Motor neuron (in vitro differentiated cells): Measurements from ENCODE around the gene COX7A2L. TPM values are rescaled to one million over a fixed set of nuclear protein-coding genes. Genes with fewer than 3 reads are reported as not detected.
"Not testable (repeated sequence)": the region's sequence is repeated elsewhere in the genome, so short reads cannot be mapped to it uniquely, and the experiment has no call there.

ENCODE experiments used
- ATAC-seq, 8 experiments: fragments of 200-7000 bp; cut with Tn5 transposase; replicated peaks in 6 of 8; 2 replicates each; pipeline ENCODE4 v1.8.0; 2021; ENCODE audit warnings: mild to moderate bottlenecking in 8 of 8, moderate library complexity in 8 of 8
- H3K27ac ChIP-seq, 2 donors: fragments of 250-450 bp; sonication (Bioruptor Pico); 2 replicates each; pipeline ENCODE4 v1.9.0; 2021; ENCODE audit warnings: antibody characterized with exemption in 2 of 2, mild to moderate bottlenecking in 2 of 2, moderate library complexity in 1 of 2
- H3K4me1 ChIP-seq, 2 donors: fragments of 250-450 bp; sonication (Bioruptor Pico); replicated peaks in 1 of 2; 2 replicates each; pipeline ENCODE4 v1.6.1; 2021; ENCODE audit warnings: antibody characterized with exemption in 2 of 2, mild to moderate bottlenecking in 2 of 2, moderate library complexity in 1 of 2
- H3K4me3 ChIP-seq, 5 donors: fragments of 250-450 bp; sonication (Bioruptor Pico); 2 replicates each; pipeline ENCODE4 v1.9.0; 2021; ENCODE audit warnings: antibody characterized with exemption in 5 of 5, mild to moderate bottlenecking in 5 of 5, moderate library complexity in 4 of 5
- WGBS, 10 experiments: fragments of 450-650 bp; shearing (Covaris generic); methylation state at CpG; one replicate each; pipeline ENCODE4 v1.0.0; 2022; 5-methylcytosine and 5-hydroxymethylcytosine counted together
- in situ Hi-C, 9 experiments: fragments of 400-800 bp; cut with MboI; loops; one replicate each; pipeline ENCODE4 v1.15.0; 2021; ENCODE audit warnings: low sequenced_read_pairs in 9 of 9, low pct_unique_long_range_greater_than_20kb in 2 of 9; ENCODE audit not compliant: unreplicated experiment in 9 of 9
- total RNA-seq, 8 experiments: library from RNA; unstranded; fragments of 300-600 nt; gene quantifications; 2 replicates each; pipeline versions ENCODE4 v1.2.3 to v1.2.4, GENCODE V29; 2022

COX7A2L gene, protein sequence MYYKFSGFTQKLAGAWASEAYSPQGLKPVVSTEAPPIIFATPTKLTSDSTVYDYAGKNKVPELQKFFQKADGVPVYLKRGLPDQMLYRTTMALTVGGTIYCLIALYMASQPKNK
- 100 to 1,000 TPM in 7 of 8 experiments, 10 to 100 TPM in 1; 97.5 to 299 (median 176) TPM for total RNA-seq

DNA sequence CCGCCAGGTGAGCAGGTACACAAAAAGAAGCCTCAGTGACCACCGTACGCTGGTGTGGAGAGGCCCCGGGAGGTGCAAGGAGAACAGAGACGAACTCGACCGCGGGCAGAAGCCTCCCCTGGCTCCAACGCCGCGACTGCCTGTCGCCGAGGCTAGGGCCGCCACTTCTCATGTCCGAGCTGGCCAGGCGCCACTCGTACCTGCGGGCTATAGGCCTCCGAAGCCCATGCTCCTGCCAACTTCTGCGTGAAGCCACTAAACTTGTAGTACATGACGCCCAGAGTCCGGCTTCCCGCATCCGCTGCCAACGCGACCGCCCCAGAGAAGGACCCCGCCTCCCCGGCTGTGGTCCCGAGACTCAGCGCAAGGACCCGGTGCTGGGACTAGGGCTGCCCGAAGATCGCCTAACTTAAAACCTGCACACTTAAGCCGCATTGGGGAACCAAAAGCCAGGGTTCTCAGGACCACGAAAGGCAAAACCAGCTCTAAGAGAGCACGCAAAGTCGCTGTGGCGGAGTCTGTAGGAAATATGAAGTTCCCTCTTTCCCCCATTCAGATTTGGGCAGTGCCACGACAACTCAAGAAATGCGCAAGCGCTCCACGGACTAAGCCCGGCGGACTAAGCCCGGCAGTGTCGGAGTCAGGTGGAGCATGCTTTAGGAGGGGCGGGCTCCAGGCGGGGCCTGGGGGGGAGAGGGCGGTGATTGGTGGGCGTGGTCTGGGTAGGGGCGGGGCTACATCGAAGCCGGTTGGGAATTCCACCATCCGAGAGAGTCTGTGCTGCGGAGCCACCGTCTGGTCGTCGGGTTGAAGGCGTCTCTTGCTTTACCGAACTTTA is at the start of gene COX7A2L:
Gene COX7A2L (minus strand): TSS at position 328 of the 838 bp plus-strand sequence. CDS start 56 bp downstream, at position 272.
- H3K4me3 ChIP-seq: peak within 1 kb of the TSS; percentile 74 to 98 (median 82)
- in situ Hi-C loops: loop anchor here in 2 of 9 experiments (25.0 kb wide), 2 partner anchors 249 to 499 kb away; no protein-coding TSS in a partner anchor
- peak; percentile 84 to 96 (median 94) for ATAC-seq
- peak within 1 kb of the TSS; percentile 97 to 98 for H3K27ac ChIP-seq
- peaks cover 12 to 22% of the 10 kb centered on the region in 2 donors for H3K4me1 ChIP-seq
- 0 to 2% (median 0%) methylated on average over 3 to 11 of the region's 61 CpGs; no CpG with 5 or more reads in 6 of the 10 experiments for WGBS, 10 experiments

DNA sequence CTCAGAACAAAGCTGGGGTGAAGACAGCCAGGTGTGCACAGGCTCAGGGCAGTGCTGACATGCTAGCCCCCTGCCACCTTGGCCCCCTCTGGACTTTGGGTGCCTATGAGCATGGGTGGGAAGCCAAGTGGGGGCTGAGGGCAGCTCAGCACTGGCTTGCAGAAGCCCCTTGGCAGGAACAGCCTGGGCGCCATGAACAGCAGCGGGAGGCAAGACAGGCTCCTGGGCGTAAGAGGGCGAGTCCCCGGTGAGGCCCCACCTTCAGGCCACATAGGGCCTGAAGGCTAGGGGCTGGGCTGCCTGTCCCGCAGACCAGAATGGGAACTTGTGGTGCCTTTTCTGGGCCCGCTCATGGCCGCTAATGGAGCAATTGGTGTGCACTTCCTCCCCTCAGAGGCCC is 47.0 kb upstream of the COX7A2L start:
- Histone ChIP-seq H3K4me3 (no peak overlapping the region), H3K27ac (no peak overlapping the region), H3K4me1 (no peaks in the 10 kb centered on the region)
- 74 to 100% (median 100%) methylated on average over 1 to 5 of the region's 8 CpGs; no CpG with 5 or more reads in 7 of the 10 experiments for WGBS, 10 experiments
- in situ Hi-C loops: no loop called here
- no peak for ATAC-seq

DNA sequence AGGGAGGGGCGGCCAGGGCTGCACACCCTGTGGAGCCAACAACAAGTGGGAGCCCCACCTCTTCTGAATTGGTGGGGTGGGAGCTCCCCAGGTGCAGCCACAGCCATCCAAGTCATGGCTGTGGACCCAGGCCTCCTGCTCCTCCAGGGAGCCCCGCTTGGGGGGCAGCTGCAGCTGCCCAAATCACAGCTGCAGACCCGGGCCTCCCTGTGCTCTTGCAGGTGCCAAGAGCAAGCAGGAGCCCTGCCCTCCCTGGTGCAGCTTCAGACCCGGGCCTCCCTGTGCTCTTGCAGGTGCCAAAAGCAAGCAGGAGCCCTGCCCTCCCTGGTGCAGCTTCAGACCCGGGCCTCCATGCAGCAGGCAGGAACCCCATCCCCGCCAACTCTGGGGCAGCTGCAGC is 46.5 kb upstream of the COX7A2L start:
- ATAC-seq: no peak
- H3K4me1 ChIP-seq: no peaks in the 10 kb centered on the region
- no peak overlapping the region for H3K27ac ChIP-seq
- in situ Hi-C loops: no loop called here
- WGBS, 10 experiments: 69 to 100% (median 100%) methylated on average over 1 to 2 of the region's 6 CpGs; no CpG with 5 or more reads in 7 of the 10 experiments
- H3K4me3 ChIP-seq: no peak overlapping the region

DNA sequence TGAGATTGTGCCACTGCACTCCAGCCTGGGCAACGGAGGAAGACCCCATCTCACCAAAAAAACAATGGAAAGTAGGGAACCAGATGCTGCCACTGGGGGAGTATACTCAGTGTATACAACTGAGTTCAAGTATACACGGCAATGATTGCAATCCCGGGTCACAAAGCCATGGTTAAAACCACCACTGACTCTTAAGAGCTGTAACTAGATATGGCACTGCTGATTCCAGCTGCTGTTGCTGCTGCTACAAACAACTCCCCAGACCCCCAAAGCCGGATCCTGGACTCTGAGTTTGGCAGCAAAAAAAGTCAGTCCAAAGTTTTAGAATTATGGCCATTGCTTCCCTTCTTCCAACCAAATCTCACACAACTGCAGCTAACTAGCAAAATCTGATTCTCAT is 43.7 kb upstream of the COX7A2L start:
- no peaks in the 10 kb centered on the region for H3K4me1 ChIP-seq
- no peak for ATAC-seq
- H3K27ac ChIP-seq: no peak overlapping the region
- no peak overlapping the region for H3K4me3 ChIP-seq
- in situ Hi-C loops: no loop called here
- WGBS, 10 experiments: 16 to 100% (median 83%) methylated on average over 1 to 4 of the region's 4 CpGs; no CpG with 5 or more reads in 4 of the 10 experiments

DNA sequence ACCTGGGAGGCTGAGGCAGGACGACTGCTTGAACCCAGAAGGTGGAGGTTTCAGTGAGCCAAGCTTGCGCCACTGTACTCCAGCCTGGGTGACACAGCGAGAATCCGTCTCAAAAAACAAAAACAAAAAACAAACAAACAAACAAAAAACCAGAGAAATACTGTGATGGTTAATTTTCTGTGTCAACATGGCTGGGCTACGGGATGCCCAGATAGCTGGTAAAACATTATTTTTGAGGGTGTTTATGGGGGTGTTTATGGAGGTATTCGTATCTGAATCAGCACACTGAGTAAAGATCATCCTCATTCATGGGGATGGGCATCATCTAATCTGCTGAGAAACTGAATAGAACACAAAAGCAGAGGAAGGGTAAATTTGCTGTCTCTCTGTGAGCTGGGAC is 40.8 kb upstream of the COX7A2L start:
- Histone ChIP-seq H3K27ac (no peak overlapping the region), H3K4me1 (no peaks in the 10 kb centered on the region), H3K4me3 (no peak overlapping the region)
- in situ Hi-C loops: no loop called here
- ATAC-seq: no peak
- WGBS, 10 experiments: 74 to 100% (median 92%) methylated on average over 2 to 6 of the region's 6 CpGs; no CpG with 5 or more reads in 2 of the 10 experiments

DNA sequence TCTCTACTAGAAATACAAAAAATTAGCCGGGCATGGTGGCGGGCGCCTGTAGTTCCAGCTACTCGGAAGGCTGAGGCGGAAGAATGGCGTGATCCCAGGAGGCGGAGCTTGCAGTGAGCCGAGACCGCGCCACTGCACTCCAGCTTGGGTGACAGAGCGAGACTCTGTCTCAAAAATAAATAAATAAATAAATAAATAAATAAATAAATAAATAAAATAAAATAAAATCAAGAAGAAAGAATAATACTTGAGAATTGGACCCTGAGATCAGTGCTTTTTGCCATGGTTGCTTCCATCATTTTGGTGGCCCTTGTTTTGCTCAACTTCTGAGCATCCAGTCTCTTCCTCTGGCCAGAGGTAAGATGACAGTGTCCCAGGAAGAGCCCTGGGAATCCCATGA is 37.0 kb upstream of the COX7A2L start:
- H3K4me3 ChIP-seq, ATAC-seq, H3K4me1 ChIP-seq, in situ Hi-C loops, H3K27ac ChIP-seq: not testable (repeated sequence)
- WGBS, 10 experiments: 67 to 100% (median 97%) methylated on average over 3 to 8 of the region's 11 CpGs; no CpG with 5 or more reads in 4 of the 10 experiments

DNA sequence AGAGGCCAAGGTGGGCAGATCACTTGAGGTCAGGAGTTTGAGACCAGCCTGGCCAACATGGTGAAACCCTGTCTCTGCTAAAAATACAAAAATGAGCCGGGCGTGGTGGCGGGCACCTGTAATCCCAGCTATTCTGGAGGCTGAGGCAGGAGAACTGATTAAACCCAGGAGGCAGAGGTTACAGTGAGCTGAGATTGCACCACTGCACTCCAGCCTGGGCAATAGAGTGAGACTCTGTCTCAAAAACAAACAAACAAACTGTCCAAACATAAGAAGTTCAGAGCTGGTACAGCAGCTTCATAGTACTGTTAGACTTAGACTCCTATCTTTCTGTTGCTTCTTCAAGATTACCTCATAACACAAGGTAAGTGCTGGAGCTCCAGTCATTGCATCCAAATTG is 32.3 kb upstream of the COX7A2L start:
- H3K4me1 ChIP-seq, ATAC-seq, H3K4me3 ChIP-seq, in situ Hi-C loops, H3K27ac ChIP-seq: not testable (repeated sequence)
- 60 to 100% (median 82%) methylated on average over 1 to 3 of the region's 3 CpGs; no CpG with 5 or more reads in 4 of the 10 experiments for WGBS, 10 experiments

DNA sequence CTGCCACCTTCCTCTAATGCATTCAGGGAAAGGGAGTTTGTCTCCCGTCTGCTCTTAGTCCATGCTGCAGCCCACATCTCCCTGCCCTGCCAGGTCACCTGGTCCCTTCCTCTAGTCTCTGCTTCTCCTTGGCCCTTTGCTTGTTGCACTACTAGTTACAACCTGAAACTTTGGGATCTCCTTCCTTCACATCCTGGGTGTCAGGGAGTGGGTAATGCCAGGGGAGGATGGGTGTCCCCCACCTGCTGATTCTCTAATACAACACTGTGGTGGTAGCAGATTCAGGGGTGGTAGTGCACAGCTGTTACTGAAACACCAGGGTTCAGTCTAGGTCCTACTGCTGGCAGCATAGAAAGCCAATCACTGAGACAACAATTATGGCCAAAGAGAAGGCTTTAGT is 31.2 kb upstream of the COX7A2L start:
- in situ Hi-C loops: no loop called here
- 50 to 100% (median 83%) methylated on average over 1 of the region's 1 CpG; no CpG with 5 or more reads in 7 of the 10 experiments for WGBS, 10 experiments
- Histone ChIP-seq H3K4me3 (no peak overlapping the region), H3K27ac (no peak overlapping the region), H3K4me1 (no peaks in the 10 kb centered on the region)
- no peak for ATAC-seq

DNA sequence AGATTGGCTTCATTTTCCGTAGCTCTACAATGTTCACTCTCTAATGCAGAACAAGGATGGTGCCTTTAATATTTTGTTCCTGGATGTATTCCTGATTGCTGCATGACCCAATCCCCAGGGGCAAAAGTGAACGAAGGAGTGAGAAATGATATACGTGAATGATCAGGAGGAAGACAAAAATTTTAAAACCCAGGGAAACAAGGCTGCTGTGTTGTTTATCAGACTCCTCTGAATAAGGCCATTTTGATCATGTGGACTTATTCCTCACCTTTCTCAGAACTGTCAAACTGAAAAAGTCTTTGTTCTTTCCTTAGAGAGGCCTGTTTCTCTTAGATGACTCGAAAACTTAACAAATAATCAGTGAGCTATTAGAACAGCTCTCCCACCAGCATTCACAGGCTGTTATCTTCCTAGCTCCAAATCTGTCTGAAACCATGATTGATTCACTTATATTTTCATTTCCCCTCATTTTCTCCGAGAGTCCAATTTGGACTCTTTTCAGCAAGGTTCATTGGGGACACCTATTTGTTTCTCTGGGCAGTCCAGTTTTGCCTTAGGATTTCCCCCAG is 29.5 kb upstream of the COX7A2L start:
- Histone ChIP-seq H3K4me1 (no peaks in the 10 kb centered on the region), H3K4me3 (no peak overlapping the region), H3K27ac (no peak overlapping the region)
- in situ Hi-C loops: no loop called here
- no peak for ATAC-seq
- 27 to 94% (median 83%) methylated on average over 1 to 5 of the region's 5 CpGs; no CpG with 5 or more reads in 1 of the 10 experiments for WGBS, 10 experiments

DNA sequence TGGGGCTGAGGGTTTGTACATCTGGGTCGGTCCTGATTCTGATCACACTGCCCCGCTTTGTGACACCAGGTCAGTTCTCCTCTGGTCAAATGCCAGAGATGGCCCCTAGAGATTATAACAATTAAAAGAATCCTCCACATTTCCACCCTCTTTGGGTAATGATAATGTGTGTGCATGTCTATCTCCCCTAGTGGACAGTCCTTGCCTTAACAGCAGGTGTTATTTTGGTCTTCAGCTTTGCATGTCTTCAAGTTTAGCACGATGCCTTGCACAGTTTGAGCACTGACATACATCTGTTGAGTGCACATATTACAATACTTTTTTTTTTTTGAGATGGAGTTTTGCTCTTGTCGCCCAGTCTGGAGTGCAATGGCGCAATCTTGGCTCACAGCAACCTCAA is 25.7 kb upstream of the COX7A2L start:
- Histone ChIP-seq H3K4me3 (no peak overlapping the region), H3K4me1 (no peaks in the 10 kb centered on the region), H3K27ac (no peak overlapping the region)
- ATAC-seq: peak in 2 of 8 experiments; percentile 32 to 34
- in situ Hi-C loops: no loop called here
- 60 to 100% (median 79%) methylated on average over 2 to 5 of the region's 5 CpGs; no CpG with 5 or more reads in 6 of the 10 experiments for whole genome bisulfite sequencing, 10 experiments

DNA sequence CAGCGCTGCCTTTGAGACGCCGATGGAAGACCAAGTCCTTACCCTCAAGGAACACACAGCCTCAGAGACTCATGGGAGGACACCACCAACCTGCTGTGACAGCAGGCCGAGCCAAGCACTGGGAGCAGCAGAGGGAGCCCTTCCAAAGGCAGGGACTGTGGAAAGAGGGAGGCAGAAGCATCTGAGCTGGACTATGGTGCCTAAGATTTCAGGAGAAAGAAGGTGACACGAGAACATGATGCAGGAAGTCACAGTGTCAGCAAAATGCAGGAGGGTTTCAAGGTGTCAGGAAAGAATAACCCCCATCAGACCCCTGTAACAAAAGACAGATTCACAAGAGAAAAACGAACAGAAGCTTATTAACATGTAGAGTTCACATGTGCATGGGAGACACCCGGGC is 24.2 kb upstream of the COX7A2L start:
- H3K4me3 ChIP-seq: no peak overlapping the region
- no peaks in the 10 kb centered on the region for H3K4me1 ChIP-seq
- peak in 6 of 8 experiments; percentile 25 to 86 (median 53) for ATAC-seq
- 17 to 95% (median 54%) methylated on average over 1 to 6 of the region's 7 CpGs; no CpG with 5 or more reads in 1 of the 10 experiments for WGBS, 10 experiments
- no peak overlapping the region for H3K27ac ChIP-seq
- in situ Hi-C loops: no loop called here

DNA sequence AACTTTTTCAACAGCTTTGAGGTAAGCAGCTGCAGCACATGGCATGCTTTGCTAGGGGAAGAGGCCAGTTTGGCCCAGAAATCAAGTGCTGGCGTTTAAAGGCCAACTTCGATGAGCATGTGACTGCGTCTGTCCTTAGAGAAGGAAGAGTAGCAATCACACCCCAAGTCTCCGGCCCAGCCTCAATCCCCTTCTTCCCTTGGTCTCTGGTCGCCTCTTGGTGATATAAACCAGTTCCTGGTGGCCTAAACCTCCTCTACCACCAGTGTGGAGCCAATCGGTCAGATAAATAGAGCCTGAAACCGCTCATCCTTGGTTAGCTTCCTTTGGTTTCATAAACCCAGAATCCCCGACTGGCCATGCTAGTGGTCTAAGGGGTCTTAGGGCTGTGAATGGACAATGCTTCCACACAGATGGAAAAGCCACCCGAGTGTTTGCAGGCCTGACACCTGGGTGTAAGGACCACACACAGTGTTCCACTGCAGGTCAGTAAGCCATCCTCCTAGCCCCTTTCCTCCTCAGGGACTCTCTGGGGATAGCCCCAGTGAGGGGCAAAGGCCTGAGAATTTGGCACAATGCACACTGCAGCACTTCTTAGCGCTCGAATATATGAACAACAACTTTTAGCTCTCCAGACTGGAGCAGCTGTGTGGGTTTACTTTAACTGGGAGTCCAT is 23.0 kb upstream of the COX7A2L start:
- no peak for ATAC-seq
- Histone ChIP-seq H3K4me3 (no peak overlapping the region), H3K4me1 (no peaks in the 10 kb centered on the region), H3K27ac (no peak overlapping the region)
- in situ Hi-C loops: no loop called here
- WGBS, 10 experiments: 39 to 95% (median 87%) methylated on average over 2 to 10 of the region's 11 CpGs; no CpG with 5 or more reads in 1 of the 10 experiments
